HG03103 (cell line): Measurements from ENCODE around the gene CAPN8.

Experiments used
- ATAC-seq: cut with Tn5 transposase; IDR thresholded peaks from one replicate; pipeline ENCODE4 v1.9.1; 2021; ENCODE audit warnings: low read depth; ENCODE audit not compliant: unreplicated experiment

CAPN8 gene

GRCh38 chr1:223620297-223620897, 45.1 kb downstream of the CAPN8 start:
- no peak for ATAC-seq

GRCh38 chr1:223618680-223619079, 46.8 kb downstream of the CAPN8 start:
- no peak for ATAC-seq

DNA sequence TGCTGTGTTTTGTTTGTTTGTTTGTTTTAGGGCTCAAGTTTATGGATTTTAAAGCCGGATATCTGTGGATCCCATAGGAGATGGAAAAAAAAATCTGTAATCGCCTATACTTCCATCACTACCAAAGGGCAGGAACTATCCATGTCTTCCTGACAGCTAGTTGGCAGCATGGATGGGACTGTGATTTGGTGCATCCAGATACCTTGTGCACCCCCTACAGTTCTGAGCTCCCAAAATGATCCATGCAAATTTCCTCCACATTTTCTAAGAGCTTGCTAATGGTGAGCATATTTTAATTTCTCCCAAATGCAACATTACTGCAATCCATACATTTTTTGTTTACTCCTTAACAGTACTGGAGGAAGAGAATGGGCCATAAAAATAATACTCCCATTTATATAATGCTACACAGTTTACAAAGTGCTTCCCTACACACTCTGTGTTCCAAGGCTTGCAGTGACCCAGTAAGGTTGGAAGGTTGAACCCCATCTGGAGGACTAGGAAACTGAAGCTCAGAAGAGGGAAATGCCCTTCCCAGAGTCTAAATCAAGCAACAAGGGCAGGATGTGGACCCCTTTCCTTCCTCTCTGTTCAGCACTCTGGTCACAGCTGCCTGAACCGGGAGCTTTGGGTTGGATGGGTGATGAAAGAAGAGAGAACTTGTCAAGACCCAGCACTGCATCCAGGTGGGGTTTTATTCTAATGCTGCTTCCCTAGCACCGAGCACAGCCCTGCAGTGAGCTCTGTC, 48.0 kb downstream of the CAPN8 start:
- no peak for ATAC-seq

- no peak for ATAC-seq
These were observed 48.9 kb downstream of the CAPN8 start for GRCh38 chr1:223616586-223616985.

- ATAC-seq, result no peak
These were observed 53.6 kb downstream of the CAPN8 start for GRCh38 chr1:223611936-223612335.

- no peak for ATAC-seq
These were observed 55.5 kb downstream of the CAPN8 start for GRCh38 chr1:223609977-223610376.

DNA sequence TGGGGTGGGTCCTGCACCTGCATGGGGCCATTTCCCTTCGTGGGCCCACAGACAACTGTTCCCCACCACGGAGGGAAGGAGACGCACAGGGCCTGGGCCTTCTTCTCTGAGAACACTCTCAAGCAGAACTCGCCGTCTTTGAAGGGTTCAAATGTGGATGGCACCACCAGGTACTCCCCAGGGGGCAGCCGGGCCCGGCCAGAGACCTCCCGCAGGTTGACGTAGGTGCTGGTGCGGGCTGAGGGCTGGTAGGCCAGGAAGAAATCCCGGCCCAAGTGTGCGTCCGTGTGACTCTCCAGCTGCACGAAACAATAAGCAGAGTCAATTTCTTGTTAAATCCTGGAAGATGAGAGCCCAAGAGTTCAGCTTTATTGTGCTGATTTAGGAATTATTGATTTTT, 56.4 kb downstream of the CAPN8 start:
- ATAC-seq, result no peak

- ATAC-seq, result no peak
These were observed 107.0 kb downstream of the CAPN8 start for GRCh38 chr1:223558512-223558911.

DNA sequence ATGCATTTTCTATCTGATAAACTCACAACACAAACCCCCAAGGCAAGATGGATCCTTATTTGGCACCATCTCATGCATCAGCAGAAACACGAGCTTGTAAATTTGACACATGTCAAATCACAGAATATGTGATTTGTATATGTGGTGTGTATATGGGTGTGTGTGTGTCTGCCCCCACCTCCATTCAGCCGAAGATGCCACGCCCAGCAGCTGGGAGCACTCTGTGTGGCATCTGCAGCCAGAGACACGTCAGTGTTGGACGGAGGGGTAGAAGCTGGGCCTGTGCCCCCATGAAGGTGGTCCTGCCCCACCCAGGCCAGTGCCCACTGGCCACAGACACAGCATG, 108.4 kb downstream of the CAPN8 start:
- ATAC-seq, result no peak

GRCh38 chr1:223556414-223557129, 108.9 kb downstream of the CAPN8 start:
- ATAC-seq, result peak; percentile 71

GRCh38 chr1:223553957-223554356, 111.5 kb downstream of the CAPN8 start:
- ATAC-seq, result no peak

- ATAC-seq, result no peak
These were observed 113.9 kb downstream of the CAPN8 start for GRCh38 chr1:223551610-223552009.

GRCh38 chr1:223549740-223550139, 115.8 kb downstream of the CAPN8 start:
- ATAC-seq, result no peak

DNA sequence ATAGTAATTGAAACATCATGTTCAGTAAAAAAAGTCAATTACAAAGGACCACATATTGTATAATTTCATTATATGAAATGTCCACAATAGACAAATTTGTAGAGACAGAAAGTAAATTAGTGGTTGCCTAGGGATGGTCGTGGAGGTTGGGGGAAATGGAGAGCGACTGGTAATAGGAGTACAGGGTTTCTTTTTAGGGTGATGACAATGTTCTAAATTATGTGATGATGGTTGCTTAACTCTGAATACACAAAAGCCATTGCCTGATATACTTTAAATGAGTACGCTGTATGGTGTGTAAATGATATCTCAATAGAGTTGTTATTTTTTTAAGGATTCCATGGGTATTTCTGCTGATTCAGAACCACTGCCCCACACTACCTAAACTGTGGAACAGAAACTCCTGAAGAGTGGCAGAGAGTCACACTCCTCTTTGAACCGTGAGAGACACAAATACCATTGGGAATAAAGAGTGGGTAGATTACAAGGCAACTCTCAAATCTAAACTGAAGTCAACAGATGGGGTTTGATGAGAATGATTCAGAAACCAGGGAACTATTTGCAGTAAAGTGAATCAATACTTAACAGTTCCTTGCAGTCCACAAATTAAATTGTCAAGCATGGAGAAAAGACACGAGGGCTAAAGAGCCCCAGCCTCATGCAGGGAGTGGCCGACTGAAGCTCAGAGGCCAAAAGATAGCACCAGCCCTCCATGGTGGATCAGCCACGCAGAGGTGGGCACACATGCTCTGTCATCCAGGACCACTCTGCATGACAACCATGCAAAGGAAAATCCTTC, 118.0 kb downstream of the CAPN8 start:
- ATAC-seq, result no peak

DNA sequence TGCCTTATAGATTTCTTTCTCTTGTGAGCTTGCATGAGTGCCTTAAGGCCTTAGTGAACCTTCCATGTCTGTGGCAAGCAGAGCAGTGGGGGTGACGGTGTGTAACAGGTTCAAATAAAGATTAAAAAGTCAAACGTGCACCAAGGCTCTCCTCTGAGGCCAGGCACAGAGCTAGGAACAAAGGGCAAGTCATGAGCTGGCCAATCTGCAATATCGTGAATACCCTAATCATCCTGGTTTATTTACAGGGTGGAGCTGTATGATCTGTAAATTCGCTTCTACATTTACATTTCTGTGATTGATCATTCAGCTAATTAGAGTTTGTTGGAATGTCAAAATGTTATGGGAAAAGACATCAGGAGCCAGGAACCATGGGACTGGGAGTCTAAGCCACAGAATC, 120.2 kb downstream of the CAPN8 start:
- no peak for ATAC-seq

DNA sequence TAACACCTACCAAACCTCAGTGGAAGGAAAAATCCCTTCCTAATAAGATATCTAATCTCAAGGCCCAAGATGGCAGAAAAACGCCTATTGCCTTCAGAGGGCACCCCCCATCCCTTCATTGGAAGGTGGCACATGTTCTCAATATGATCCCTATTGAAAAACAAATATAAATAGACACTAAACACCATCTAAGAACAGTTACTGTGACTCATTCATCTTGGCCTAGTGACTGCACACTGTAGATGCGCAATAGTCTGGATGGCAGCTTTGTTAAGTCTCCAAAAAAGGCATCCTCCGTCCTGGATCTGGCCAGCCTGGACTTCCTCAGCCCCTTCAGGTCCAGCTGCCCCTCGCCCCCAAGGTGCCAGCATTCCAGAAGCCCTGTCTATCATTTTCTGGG, 121.9 kb downstream of the CAPN8 start:
- ATAC-seq, result no peak

DNA sequence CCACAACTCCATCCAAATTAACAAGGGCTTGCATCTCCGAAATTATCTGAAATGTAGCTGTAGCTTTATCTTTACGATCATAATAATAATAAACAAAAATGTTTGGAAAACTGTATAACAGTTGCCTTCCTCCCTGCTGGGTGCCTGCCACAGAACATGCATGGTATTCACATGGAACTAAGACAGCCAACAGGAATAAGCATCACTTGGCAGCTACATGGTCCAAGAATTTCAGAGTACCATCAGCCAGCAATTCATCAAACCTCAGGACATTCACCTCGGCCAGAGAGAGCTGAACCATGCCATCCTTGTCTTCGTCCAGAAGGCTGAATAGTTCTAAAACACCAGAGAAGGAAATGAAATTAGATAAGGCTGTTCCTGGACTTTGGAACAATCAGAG, 122.7 kb downstream of the CAPN8 start:
- ATAC-seq, result no peak

GRCh38 chr1:223540485-223541106, 124.9 kb downstream of the CAPN8 start:
- no peak for ATAC-seq

DNA sequence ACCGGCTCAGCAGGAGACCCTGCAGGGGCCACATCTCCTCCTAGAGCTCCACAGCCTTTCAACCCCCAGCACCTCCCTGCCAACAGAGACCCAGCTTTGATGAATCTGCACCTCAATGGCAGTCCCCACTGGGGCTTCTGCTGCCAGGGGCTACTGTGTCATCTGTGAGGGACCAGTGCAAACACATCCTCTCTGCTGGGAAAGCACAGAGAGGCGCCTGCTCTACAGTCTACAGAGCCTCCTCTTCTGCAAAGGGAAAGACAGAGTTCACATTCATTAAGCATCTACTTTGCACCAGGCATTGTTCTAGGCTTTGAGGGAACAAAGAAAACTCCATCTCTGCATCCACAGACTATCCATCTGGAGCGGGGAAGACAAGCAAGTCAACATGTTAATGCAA, 125.8 kb downstream of the CAPN8 start:
- no peak for ATAC-seq

GRCh38 chr1:223538981-223539380, 126.5 kb downstream of the CAPN8 start:
- no peak for ATAC-seq

DNA sequence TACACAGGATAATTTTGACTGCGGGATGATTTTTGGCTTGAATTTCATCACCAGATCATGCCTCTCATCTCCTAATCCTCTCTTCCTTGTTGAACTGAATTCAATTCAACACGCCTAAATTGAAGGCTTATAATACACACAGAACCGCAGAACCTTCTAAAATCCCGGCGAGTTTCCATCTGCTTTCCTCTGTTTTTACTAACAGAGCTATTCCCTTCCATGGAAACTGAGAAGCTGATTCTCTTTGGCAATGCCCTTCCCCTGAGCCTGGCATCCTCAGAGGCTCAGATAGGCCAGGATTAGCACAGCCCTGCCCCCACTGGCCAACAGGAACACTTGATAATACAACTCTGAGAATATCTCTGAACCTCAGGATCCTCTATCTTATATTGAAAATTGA, 130.2 kb downstream of the CAPN8 start:
- ATAC-seq, result no peak
